ENCODE data around the gene SUN2. TPM values are rescaled to one million over a fixed set of nuclear protein-coding genes. Genes with fewer than 3 reads are reported as not detected.

SUN2 gene
- total RNA-seq, 1 experiment from 2014 or later, result 19.4 TPM

DNA sequence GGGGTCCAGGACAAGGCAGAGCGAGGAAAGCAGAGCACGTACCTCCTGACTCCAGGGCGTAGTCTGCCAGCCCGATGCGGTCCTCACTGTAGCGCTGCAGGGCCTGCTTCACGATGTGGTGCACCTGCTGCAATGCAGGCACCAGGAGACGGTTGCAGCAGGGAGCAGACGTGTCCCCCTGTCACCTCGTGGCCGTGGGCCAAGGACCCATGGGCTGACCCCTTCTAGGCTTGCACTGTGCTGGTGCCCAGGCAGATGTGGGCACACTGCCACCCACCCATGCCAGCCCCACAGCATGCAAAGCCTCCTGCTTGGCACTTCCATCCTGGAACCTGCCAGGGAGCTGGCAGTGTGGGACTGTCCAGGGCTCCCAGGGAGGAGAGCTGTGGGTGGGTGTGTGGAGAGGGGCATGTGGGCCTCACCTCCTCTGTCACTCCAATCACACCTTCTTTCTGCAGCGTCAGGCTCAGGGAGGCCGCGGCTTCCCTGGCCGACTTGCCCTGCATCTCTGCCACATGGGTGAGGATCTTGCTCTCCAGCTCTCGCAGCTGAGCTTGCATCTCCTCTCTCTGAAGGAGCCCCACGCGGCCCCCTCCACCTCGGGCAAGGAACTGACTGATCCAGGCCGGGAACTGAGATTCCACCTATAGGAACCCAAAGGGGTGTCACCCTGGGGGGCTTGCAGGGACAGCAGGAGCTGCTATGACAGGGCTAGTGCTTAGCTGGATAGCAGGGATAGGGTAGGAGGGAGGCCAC lies 16.3 kb downstream of the SUN2 start:
- in situ Hi-C loops (cut with HindIII; ENCODE audit: low sequenced_read_pairs), result no loop called here
- DNase-seq (ENCODE audit: low spot score), result no peak

DNA sequence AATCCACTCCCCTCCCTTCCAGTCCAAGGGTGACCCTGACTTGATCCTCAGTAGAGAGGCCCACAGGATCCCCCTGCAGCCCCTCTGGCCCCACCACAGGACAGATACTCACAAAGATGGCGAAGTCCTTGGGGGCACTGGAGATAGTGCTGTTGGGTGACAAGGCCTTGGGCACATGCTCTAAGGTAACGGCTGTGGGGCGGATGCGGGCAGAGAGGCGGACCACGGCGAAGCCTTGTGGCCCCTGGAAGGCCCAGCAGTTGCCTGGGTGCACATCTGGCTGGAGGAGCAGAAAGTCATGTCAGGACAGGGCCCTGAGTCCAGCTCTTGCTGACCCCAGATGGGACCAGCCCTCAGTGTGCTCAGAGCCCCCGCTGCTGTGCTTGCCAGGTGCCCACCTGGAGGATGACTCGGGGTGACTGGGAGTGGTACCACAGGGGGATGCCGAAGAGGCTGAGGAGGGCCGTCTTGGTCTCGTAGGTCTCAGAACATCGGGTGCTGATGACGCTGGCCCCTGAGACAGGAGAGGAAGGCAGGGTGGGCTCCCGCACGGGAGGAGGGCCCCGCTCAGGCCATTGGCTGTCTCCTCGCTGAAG lies 17.2 kb downstream of the SUN2 start:
- in situ Hi-C loops (cut with HindIII; ENCODE audit: low sequenced_read_pairs), result no loop called here
- no peak for DNase-seq (ENCODE audit: low spot score)

DNA sequence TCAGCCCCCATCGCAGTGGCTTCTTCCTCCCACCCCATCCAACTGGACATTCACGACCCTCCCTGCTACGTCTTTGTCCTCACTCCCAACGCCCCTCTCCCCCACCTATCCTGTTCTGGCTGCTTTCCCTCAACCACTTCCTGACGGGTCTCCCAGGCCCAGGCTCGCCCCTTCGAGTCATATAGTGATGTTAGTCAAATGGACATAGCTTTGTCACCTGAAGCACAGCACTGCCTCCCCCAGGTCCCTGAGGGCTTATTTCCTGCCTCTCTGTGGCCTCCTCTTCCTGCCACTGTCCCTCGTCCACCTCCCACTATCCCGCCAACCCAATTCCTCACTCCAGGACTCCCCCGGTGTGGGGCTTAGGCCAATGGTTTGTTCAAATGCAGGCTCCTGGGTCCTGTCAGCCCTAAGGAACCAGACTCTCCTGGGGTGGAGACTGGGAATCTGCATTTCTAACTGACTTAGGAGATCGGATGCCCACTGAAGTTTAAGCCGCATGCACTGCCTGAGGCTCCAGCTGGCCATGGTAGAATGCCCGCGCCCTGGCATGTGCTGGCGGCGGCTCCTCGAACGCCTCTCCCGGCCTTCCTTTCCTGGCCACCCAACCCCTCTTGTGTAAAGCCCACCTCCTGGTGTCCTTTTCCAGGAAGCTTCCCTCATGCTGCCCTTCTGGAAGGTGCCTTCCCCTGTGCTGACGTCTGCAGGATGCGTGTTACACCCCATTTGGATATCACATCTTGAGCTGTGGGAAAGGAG lies 18.3 kb downstream of the SUN2 start:
- DNase-seq (ENCODE audit: low spot score), result no peak
- in situ Hi-C loops (cut with HindIII; ENCODE audit: low sequenced_read_pairs), result no loop called here

DNA sequence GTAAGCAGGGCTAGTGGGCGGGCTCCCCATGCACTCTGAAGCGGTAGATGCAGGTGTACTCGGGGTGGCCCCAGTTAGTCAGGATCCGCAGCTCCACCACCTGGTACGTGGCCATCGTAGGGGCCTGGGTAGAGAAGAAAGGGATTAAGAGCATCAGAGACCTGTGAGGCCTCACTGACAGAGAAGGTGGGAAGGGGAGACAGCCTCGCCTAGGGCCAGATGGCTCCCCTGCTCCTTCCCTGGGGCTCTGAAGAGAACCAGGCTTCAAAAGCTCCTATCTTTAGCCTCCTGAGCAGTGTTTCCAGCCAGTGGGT lies 19.6 kb downstream of the SUN2 start:
- in situ Hi-C loops (cut with HindIII; ENCODE audit: low sequenced_read_pairs), result no loop called here
- DNase-seq (ENCODE audit: low spot score), result no peak

DNA sequence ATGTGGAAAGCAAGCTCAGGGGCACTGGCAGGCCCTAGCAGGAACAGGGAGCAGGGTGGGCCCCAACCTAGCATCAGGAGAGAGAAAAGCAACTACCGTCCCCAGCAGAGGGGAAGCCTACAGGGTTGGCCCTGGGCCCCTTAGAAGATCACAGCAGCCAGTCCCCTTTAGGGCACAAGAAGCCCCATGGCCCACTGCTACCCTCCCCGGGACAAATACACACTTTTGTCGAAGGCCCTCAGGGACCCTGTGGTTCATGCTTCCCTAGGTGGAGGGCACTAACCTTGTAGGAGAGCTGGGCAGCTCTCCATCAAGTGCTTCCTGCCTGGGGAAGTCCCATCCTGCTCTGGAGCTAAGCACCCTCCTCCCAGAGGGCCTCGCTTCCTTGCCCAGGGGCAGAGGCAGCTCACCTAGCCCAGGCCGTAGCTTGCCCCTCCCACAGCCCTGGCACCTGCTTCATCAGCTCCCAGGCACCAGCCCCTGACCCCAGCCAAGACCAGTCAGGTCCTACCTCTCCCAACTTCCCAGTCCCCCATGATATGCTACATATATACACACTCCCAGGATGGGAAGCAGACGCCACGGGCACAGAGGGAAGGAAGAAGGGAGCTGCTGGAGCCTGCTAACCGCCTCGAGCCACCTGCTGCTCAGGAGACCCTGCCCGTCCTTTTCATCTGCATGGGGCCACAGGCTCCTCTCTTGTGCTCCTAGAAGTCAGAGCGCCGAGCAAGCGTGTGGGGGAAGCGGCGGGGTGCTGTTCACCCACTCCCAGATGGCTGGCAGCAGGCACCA lies 20.1 kb downstream of the SUN2 start:
- in situ Hi-C loops (cut with HindIII; ENCODE audit: low sequenced_read_pairs), result no loop called here
- no peak for DNase-seq (ENCODE audit: low spot score)

DNA sequence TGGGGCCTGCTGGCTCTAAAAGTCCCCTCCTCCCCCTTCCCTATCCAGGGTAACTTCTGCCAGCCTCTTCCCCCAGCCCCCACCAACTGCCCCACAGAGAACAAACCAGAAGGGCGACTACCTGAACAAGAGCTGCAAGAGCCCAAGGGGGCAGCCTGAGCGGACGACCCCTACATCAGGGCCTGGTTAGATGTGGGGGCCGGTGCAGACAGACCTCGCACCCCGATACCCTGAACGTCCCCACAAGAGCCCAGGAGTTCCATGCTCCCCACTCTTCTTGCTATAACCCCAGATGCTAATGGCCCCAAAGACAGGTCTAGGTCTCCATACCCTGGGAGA lies 20.7 kb downstream of the SUN2 start:
- no peak for DNase-seq (ENCODE audit: low spot score)
- in situ Hi-C loops (cut with HindIII; ENCODE audit: low sequenced_read_pairs), result no loop called here

DNA sequence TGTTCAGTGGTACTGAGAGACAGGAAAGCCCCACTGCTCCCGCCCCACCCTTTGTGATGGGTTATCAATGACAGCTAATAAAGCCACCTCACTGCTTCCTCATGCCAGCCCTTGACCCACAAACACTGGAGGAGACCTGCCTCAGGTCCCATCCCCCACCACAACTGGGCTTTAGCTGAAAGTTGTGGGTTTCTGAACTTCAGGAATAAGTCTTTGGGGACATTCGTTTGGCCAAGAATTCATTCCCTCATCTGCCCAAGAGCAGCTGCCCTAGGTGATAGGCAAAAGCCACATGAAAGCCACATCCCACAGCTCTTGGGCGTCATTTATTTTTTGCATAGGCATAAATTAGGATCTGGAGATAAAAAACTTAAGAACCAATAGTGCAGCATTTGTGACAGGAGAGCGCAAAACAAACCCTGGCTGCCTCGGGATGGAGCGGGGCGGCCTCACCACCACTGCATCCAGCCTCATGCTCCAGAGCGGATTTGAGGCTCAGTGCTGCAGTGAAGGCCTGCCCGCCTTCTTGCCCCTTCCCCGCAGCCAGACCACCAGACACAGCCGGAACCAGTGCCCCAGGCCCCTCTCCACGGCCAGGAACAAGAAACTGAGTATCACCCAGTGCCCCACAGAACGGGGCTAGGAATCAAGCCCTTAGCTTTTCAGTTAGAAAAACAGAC lies 21.2 kb downstream of the SUN2 start:
- in situ Hi-C loops (cut with HindIII; ENCODE audit: low sequenced_read_pairs), result no loop called here
- no peak for DNase-seq (ENCODE audit: low spot score)

DNA sequence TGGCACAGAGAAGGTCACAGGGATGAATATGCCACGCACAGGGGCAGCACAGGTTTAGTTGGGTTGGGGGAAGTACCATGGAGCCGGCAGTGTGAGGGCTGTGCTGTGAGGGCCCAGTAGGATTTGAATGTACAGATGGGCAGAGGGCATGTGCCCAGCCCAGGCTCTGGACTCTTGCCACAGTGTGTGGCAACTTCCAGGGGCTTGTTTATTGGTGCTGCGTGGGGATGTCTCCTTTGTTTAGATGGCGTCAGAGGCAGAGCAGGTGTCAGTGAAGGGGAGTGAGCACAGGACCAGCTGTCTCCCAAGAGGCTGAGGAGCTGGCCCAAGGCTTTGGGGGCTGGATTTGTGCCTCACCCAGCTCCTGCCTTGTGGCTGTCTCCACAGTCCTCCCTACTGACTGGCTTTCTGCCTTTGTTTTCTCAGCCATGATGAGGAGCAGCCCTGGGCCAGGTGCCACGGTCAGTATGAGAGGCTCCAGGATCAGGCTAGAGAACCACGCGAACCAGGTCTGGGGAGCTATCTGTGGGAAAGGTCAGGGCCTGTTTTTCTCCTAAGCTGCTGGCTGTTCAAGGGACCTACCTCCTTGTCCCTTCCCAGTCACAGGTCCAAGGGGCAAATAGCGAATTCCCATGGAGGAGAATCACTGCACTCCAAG lies 21.9 kb downstream of the SUN2 start:
- in situ Hi-C loops (cut with HindIII; ENCODE audit: low sequenced_read_pairs), result no loop called here

DNA sequence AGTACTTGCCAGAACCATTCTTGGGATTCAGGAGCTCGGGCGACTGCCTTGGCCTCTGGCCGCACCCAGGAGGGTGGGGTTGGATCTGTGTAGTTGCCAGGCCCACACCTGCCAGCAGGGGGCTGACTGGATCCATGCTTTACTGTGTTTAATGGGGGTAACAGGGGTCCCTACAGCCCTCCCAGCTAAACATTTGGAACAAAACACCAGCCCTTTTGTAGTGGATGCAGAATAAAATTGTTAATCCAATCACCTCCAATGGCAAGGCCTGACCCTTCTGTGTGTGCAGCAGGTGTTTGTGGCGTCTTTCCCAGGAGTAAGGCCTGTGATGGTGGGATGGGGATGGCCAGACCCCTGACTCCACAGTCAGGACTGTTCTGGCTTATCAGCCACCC lies 22.5 kb downstream of the SUN2 start:
- DNase-seq (ENCODE audit: low spot score), result no peak
- in situ Hi-C loops (cut with HindIII; ENCODE audit: low sequenced_read_pairs), result no loop called here

More for the DNA sequence above, 21.9 kb downstream of the SUN2 start:
- peak; percentile 91 for DNase-seq (ENCODE audit: low spot score)

DNA sequence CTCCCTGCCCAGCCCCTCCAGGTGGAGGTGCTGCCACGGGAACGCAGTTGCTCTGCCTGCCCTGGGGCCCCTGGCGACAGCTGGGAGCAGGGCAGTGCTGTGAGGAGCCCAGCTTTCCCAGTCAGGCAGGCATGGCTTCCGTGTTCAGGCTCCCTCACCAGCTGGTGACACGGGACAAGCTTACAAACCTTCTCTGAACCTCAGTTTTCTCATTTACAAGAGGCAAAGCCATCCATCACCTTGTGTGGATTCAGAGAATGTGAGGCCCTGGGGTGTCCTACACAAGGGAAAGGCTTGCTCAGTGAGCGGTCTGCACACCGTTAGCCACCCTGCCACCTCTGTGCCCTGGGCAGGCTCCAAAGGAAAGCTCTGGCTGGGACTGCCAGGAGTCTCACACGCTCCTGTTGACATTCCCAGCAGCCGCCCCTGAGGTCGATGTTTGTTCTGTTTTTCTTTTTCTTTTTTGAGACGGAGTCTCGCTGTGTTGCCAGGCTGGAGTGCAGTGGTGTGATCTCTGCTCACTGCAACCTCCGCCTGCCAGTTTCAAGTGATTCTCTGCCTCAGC lies 23.5 kb downstream of the SUN2 start:
- in situ Hi-C loops (cut with HindIII; ENCODE audit: low sequenced_read_pairs), result no loop called here
- no peak for DNase-seq (ENCODE audit: low spot score)

DNA sequence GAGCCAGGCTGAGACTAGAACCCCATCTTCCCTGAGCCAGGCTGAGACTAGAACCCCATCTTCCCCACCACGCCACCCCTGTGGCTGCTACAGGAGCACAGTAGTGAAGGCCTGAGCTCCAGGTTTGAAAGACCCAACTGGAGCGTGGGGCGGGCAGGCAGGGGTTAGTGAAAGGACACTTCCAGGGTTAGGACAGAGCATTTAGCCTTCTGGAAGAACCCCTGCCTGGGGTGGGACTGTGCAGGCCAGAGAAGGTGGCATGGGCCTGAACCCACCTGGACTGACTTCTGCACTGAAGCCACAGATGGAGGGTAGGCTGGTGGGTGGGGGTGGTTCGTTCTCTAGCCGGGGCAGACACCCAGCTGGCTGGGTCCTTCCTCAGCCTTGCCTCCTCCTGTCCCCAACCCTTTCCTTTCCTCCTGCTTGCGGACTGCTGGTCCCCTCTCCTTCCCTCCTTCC lies 24.1 kb downstream of the SUN2 start:
- no peak for DNase-seq (ENCODE audit: low spot score)
- in situ Hi-C loops (cut with HindIII; ENCODE audit: low sequenced_read_pairs), result no loop called here

DNA sequence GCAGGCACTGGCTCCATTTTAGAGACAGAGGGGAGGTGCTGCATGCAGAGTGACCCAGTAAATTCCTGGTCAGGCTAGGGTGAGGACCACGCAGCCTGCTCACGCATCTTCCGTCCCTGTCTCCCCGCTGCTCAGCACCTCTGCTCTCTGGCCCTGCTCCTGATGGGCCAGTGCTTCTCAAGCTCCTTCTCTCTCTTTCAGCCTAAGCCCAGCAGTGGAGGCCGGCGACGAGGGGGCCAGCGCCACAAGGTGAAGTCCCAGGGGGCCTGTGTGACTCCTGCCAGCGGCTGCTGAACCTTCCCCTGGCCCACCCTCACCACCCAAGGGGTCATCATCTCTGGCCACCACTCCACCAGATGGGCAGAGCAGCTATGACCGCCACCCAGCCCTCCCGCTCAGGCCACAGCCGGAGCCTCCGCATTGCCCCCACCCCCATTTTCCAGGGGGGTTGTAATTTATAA lies 25.4 kb downstream of the SUN2 start:
- in situ Hi-C loops (cut with HindIII; ENCODE audit: low sequenced_read_pairs), result no loop called here
- no peak for DNase-seq (ENCODE audit: low spot score)

DNA sequence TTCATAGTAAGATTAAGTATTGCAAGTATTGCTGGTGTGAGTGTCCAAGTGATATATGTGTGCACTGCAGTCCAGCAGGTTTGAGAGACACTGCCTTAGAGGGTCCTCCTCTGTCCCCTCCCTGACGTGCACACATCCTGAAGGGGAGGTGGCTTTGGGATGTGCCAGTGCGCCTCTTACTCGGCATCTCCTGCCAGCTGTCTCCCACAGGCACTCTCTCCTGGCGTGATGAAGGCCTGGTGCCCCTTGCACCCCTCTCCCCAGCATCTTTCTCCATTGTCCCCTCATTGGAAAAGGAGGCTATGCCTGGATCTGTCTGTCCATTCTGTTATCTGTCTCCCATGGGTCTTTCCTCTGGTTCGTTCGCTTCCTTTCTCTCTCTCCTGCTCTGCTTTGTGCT lies 25.9 kb downstream of the SUN2 start:
- no peak for DNase-seq (ENCODE audit: low spot score)
- in situ Hi-C loops (cut with HindIII; ENCODE audit: low sequenced_read_pairs), result no loop called here

DNA sequence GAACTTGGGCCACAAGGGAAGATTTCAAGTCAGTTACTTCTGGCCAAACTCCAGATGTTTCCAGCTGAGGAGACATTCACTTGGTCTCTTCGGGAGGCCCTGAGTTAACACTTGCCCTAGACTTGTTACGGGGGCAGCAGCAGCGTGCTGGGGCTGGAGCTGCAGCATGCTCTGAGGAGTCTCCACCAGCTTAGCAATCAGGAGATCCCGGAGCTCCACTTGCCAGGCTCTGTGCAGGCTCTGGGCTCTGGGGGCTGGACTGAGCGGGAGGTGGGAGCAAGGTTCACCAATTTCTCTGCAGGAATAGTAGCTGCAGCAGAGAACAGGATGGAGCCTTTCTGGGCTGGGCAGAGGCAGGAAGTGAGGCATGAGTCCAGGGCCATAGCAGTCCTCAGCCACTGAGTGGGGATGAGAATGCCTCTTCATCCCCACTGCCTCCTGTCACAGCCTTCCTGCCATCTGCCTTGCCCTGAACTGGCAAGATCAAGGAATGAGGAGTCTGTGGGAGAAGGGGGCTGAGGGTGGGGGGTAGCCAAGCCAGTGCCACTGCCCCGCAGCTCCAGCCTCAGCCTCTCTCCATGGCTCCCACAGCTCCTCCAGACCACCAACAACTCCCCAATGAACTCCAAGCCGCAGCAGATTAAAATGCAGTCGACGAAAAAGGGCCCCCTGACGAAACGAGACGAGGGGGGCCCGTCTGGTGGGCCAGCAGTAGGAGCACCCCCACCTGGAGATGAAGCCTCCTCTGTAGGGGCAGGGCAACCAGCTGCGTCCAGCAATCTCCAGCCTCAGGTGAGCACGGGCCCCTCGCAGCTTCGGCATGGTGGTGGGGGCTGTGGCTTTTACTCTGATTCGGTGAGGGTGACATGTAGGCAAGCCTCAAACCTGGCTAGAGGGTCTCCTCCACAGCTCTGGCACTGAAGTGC lies 26.7 kb downstream of the SUN2 start:
- no peak for DNase-seq (ENCODE audit: low spot score)
- in situ Hi-C loops (cut with HindIII; ENCODE audit: low sequenced_read_pairs), result no loop called here

DNA sequence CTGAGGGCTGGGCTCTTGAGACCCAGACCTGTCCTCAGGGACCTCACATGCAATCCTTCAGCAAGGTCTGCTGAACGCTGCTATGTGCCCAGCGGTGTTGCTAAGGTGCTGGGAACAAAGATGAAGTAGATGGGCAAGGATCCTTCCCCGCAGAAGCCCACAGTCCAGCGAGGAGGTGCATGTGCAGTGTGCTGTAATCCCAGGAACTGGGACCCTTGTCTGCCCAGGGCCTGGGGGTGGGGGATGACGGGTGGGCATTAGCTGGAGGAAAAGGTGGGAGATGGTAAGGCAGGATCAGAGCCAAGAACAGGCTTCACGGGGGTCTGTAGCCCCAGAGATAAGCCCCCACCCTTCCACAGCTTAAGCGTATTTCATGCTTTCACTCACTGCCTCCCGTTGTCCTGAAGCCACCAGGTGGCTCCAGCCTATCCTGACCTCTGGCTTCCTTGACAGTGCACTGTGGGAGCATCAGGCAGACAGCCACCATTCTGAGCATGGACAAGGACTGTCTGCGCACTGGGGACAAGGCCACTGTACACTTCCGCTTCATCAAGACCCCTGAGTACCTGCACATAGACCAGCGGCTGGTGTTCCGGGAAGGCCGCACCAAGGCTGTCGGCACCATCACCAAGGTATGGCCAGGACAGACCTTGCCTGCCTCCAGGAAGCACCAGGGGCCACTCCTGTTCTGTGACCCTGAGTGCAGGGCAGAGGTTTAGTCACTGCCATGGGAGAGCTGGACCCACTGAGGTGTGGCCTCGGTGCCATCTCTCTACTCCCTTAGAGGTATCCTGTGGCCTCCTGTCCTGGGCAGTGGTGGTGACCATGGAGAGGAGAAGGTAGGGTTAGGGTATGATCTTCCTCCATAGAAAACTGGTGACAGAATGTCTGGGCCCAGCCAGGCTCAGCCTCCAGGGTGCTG lies 28.0 kb downstream of the SUN2 start:
- in situ Hi-C loops (cut with HindIII; ENCODE audit: low sequenced_read_pairs), result no loop called here
- DNase-seq (ENCODE audit: low spot score), result no peak

DNA sequence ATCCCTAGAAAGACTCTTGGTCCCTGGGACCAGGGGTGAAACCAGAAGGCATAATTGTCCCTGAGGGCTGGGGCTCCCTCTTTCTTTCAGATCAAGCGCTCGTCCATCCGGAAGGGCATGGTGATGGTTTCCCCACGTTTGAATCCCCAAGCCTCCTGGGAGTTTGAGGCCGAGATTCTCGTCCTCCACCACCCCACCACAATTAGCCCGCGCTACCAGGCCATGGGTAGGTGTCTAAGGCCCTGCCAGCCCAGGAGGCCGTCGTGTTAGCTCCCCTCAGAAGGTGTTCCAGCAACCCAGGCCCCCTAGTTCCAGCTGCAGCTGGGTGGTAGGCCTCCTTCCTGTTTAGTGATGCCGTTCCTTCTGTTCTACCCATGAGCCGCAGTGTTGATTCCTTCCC lies 28.7 kb downstream of the SUN2 start:
- DNase-seq (ENCODE audit: low spot score), result no peak
- in situ Hi-C loops (cut with HindIII; ENCODE audit: low sequenced_read_pairs), result no loop called here
